DND-41 (cell line): ENCODE results near the gene MS4A1.

ENCODE experiments used
- CTCF ChIP-seq: IDR thresholded peaks from 2 replicates; pipeline ENCODE4 v1.5.1; 2012; ENCODE audit warnings: borderline replicate concordance, low read length, moderate library complexity, mild to moderate bottlenecking; ENCODE audit not compliant: poor library complexity, severe bottlenecking; ENCODE audit errors: extremely low read depth
- EZH2 ChIP-seq: IDR thresholded peaks from 3 replicates; pipeline ENCODE4 v1.6.1; 2012; ENCODE audit warnings: borderline replicate concordance, low read depth, mild to moderate bottlenecking, moderate library complexity, low read length, inconsistent platforms; ENCODE audit not compliant: severe bottlenecking

- TF ChIP-seq CTCF: no peak
- TF ChIP-seq EZH2: no peak
Observed at GRCh38 chr11:60428517-60428916, 27.1 kb upstream of the MS4A1 start.
